Endothelial cell of umbilical vein (primary cell): ENCODE data around the gene FOXP1.

Experiments
- CTCF ChIP-seq, 2 donors: IDR thresholded peaks; 1 replicate in 1 of 2; 2 replicates in 1 of 2; pipeline ENCODE4 v1.5.1; 2011; ENCODE audit warnings: low read length in 2 of 2, mild to moderate bottlenecking in 2 of 2, moderate library complexity in 2 of 2, control low read depth in 1 of 2, inconsistent platforms in 1 of 2, low read depth in 1 of 2; ENCODE audit not compliant: insufficient read depth in 1 of 2; ENCODE audit errors: extremely low read depth in 1 of 2
- EZH2 ChIP-seq: IDR thresholded peaks from 2 replicates; pipeline ENCODE4 v1.6.1; 2012; ENCODE audit warnings: borderline replicate concordance, low read depth, mild to moderate bottlenecking, moderate library complexity, low read length, inconsistent platforms; ENCODE audit not compliant: severe bottlenecking
- MYC ChIP-seq: IDR thresholded peaks from one replicate; pipeline ENCODE4 v1.6.1; 2011; ENCODE audit warnings: mild to moderate bottlenecking, low read depth, low read length
- POLR2A ChIP-seq: IDR thresholded peaks from 2 replicates; pipeline ENCODE4 v1.6.1; 2012; ENCODE audit warnings: low read depth, mild to moderate bottlenecking, control low read depth, low read length
- POLR2AphosphoS5 ChIP-seq: IDR thresholded peaks from 2 replicates; pipeline ENCODE4 v1.6.1; 2012; ENCODE audit warnings: low read depth, mild to moderate bottlenecking, control low read depth, low read length, moderate library complexity; ENCODE audit not compliant: insufficient read depth

- TF ChIP-seq CTCF (IDR thresholded peaks at IDR 0.05; ENCODE audit: extremely low read depth in 1 of 2, insufficient read depth in 1 of 2, low read depth in 1 of 2, low read length in 2 of 2) (no peak), POLR2A (no peak), POLR2AphosphoS5 (no peak), EZH2 (no peak), MYC (no peak)
These were observed 410.6 kb downstream of the FOXP1 start for GRCh38 chr3:71172951-71173350.
